ENCODE results near the gene CDC42BPB.

CDC42BPB gene

DNA sequence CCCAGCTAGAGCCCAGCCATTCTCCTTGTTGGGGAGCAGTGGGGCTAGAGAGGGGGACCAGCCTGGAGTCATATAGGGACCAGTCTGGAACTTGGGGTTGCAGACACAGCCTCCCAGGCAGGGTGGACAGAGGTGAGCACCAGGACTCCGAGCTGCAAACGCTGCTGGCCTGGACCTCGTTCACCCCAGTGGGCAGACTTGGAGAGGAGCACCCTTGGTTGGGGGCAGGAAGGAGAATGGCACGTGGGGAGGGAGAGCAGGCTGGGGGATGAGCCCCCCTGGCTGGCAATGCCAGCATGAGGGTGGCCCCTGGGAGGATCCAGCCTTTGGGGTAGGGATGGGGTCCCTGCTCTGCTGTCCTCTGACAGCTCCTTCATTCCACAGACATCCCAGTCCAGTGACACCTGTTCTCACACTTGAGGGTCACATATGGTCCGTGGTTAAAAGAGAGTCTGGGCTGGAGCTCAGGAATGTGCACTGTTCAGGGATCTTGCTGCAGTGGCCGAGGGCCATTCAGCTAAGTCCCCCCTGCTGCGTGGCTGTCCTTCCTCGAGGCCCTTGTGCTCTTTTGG is 29.5 kb upstream of the CDC42BPB start:
- TF ChIP-seq, protein P1, sequence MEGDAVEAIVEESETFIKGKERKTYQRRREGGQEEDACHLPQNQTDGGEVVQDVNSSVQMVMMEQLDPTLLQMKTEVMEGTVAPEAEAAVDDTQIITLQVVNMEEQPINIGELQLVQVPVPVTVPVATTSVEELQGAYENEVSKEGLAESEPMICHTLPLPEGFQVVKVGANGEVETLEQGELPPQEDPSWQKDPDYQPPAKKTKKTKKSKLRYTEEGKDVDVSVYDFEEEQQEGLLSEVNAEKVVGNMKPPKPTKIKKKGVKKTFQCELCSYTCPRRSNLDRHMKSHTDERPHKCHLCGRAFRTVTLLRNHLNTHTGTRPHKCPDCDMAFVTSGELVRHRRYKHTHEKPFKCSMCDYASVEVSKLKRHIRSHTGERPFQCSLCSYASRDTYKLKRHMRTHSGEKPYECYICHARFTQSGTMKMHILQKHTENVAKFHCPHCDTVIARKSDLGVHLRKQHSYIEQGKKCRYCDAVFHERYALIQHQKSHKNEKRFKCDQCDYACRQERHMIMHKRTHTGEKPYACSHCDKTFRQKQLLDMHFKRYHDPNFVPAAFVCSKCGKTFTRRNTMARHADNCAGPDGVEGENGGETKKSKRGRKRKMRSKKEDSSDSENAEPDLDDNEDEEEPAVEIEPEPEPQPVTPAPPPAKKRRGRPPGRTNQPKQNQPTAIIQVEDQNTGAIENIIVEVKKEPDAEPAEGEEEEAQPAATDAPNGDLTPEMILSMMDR (IDR thresholded peaks at IDR 0.05; ENCODE audit: low read depth, low read length, missing control alignments) = no peak
- DNase-seq (ENCODE audit: low read depth) = no peak
- H3K4me3 ChIP-seq (ENCODE audit: low read depth, low read length) = no peak overlapping the region

DNA sequence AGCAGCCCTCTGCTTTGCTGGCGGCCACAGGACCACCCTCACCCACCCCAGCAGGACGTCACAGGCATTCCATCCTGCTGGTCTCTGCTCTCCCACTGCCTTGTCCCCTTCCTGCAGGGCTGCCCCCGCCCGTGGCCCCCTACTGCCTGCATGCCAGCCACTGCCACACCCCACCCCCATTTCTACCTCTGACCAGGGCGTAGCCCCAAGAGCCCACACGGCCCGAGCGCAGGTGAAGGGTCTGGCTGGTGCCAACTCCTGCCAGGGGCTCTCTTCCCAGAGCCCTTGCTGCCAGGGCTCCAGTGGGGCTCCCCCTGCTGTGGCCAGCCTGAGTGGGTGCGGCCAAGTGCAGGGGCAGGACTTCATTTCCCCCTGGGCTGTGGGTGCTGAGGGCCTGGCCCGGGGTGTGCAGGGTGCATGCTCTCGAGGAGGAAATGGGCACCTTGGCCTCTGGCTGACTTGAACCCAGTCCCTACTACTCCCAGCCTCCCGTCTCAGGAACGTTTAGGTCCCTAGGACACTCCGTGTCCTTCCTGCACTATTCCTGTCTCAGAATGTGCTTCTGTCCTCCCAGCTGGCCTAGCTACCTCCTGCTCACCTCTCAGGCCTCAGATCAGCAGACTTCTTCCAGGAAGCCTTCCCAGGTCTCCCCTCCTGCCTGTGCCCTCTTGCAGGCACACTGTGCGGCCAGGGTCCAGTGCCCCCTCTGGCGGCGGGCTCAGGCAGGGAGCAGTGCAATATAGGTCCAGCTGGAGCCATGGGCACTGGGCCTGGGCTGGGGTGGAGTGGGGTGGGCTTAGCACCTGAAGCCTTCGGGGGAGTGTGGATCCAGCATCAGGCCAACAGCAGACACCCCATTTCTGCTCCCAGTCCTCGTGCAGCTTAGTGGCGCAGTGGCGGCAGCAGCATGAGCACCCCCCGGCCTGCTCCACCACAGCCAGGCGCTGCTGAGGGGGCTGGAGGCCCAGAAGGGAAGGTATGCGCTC is 28.1 kb upstream of the CDC42BPB start:
- no peak for DNase-seq (ENCODE audit: low read depth)
- TF ChIP-seq, protein P1 (IDR thresholded peaks at IDR 0.05; ENCODE audit: low read depth, low read length, missing control alignments) = peak; percentile 14
- no peak overlapping the region for H3K4me3 ChIP-seq (ENCODE audit: low read depth, low read length)

DNA sequence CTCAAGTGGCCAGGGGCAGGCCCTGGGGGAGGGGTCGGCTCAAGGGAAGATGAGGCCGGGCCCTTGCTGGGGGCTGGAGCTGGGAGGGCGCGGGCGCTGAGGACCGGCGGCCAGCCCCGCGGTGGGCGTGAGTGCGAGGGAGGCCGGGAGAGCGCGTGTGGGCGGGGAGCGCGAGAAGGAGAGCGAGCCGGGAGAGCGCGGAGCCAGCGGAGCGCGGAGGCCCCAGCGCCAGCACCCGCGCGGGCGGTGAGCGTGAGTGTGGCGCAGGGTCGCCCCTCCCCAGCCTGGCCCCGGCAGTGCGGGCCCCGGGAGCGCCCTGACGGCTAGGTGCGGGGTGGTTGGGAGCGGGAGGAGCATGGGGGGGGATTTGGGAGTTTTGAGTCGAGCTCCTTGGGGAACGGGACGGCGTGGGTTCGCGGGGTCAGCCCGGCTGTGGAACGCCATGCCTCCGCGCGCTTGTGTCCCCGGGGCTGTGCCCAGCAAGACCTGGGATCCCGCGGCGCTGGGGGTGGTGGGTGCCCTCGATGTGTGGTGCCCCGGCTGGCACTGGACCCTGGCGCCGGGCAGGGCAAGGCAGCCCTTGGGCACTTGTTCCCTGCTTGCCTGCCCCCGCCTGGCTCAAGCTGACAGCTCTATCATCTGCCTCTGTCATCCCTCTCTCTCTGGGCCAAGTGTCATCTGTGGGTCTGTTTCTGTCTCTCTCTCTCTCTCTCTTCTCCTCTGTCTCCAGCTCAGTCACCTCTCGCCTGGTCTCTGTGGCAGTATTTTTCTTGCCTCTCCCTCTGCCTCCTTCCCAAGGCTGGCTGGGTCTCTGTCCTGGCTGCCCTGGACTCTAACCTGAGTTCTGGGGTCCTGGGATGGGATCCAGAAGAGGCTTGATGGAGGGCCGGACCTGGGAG is 26.9 kb upstream of the CDC42BPB start, which contains the start of gene LBHD2:
TSS of gene LBHD2 (plus strand) at position 190 of the 899 bp plus-strand sequence. CDS start 1,803 bp downstream, outside the sequence.
- H3K4me3 ChIP-seq (ENCODE audit: low read depth, low read length) = no peak within 1 kb of the TSS
- TF ChIP-seq, protein P1 (IDR thresholded peaks at IDR 0.05; ENCODE audit: low read depth, low read length, missing control alignments) = no peak
- DNase-seq (ENCODE audit: low read depth) = no peak

DNA sequence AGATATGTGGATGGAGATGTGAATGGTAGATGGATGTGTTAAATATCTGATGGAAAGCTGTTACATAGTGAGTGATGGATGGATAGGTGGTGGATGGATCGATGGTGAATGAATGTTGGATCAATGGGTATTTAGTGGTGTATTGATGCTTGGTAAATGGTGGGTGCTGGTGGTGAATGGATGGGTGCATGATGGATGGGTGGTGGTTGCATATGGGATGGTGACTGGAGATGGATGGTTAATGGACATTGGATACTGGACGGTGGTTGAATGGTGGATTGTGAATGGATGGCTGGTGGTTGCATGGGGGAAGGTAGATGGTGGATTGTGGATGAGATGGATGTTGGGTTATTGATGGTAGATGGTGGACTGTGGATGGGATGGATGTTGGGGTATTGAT is 24.6 kb upstream of the CDC42BPB start:
- TF ChIP-seq, protein P1 (IDR thresholded peaks at IDR 0.05; ENCODE audit: low read depth, low read length, missing control alignments) = no peak
- no peak overlapping the region for H3K4me3 ChIP-seq (ENCODE audit: low read depth, low read length)
- DNase-seq (ENCODE audit: low read depth) = no peak

DNA sequence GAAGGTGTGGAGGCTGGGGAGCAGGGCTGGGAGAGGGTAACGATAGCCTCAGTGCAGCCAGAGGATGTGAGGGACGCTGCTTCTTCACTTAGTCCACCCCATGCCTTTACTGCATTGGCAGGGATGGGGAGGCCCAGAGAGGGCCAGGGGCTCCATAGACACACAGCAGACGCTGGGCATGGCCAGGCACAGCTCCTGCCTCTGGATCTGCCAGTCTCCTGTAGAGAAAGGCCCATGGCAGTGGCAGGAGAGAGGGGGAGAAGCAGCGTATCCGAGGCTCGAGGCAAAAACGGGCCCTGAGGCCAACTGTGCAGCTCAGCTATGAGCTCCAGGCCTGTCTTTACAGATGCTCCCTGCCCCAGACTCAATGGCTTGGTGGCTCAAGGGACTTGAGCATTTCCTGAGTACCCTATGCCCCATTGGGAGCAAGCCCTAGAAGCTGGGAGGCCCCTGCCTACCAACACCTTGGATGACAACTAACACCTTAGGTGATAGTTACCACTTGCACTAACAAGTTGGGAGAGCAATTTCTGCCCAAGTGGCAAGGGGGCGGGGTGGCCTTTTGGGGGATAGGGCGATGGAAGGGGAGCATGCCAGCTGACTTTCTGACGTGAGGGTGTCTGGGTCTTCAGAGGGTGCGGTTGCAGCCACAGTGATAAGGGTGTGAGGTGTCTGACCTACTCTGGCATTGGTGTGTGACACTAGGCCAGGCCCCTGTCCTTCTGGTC is 21.7 kb upstream of the CDC42BPB start:
- DNase-seq (ENCODE audit: low read depth) = no peak
- H3K4me3 ChIP-seq (ENCODE audit: low read depth, low read length) = no peak overlapping the region
- TF ChIP-seq, protein P1 (IDR thresholded peaks at IDR 0.05; ENCODE audit: low read depth, low read length, missing control alignments) = no peak

DNA sequence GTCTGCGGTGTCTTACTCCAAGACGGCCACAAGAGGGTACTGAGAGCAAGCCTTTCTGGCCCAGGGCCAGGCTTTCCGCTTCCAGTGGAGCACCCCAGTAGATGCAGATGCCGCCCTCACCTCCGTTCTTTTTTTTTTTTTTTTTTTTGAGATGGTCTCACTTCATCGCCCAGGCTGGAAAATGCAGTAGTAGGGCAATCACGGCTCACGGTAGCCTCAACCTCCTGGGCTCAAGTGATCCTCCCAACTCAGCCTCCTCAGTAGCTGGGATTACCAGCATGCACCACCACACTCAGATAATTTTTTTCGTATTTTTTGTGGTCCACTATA is 21.0 kb upstream of the CDC42BPB start:
- DNase-seq (ENCODE audit: low read depth) = peak; percentile 70
- TF ChIP-seq, protein P1 (IDR thresholded peaks at IDR 0.05; ENCODE audit: low read depth, low read length, missing control alignments) = peak; percentile 93
- H3K4me3 ChIP-seq (ENCODE audit: low read depth, low read length) = no peak overlapping the region
